Spleen (tissue), 7 donors: Measurements from ENCODE around the gene STAC.

Source experiments
- CTCF ChIP-seq, 11 experiments: fragments of 200-600 bp in 7 of 11; fragments of 450-650 bp in 4 of 11; sonication (generic) in 4 of 11; IDR thresholded peaks in 8 of 11; conservative IDR thresholded peaks in 3 of 11; 1 replicate in 7 of 11; 2 replicates in 4 of 11; pipeline versions ENCODE4 v1.4.0 to v1.8.0; 2016 to 2021; ENCODE audit warnings: antibody characterized with exemption in 11 of 11, inconsistent platforms in 4 of 11, mild to moderate bottlenecking in 1 of 11
- POLR2A ChIP-seq, 3 donors: fragments of 450-650 bp; IDR thresholded peaks; one replicate each; pipeline ENCODE4 v1.5.1; 2017; ENCODE audit warnings: antibody characterized with exemption in 3 of 3, mild to moderate bottlenecking in 1 of 3
- POLR2AphosphoS5 ChIP-seq, 3 donors: sonication (generic); formaldehyde crosslinking; IDR thresholded peaks; one replicate each; pipeline ENCODE4 v1.5.1; 2017; ENCODE audit warnings: antibody characterized with exemption in 3 of 3
- donor health status: DM: no; HTN: no; CAD: no; lungs with moderate emphysema.
- donor health status: DM: no; HTN: no; CAD: no.
- donor health status: DM: no; HTN: no; CAD: no.

GRCh38 chr3:36591959-36592358 is 211.7 kb downstream of the STAC start:
- no peak for TF ChIP-seq CTCF (IDR thresholded peaks at IDR 0.05 in 8 of 11, conservative IDR thresholded peaks at IDR 0.05 in 3 of 11)
- TF ChIP-seq POLR2A (IDR thresholded peaks at IDR 0.05): no peak
- no peak for TF ChIP-seq POLR2AphosphoS5 (IDR thresholded peaks at IDR 0.05)
